GM18517 (cell line): ENCODE measurements around the gene TPRG1L.

Experiments used
- ATAC-seq: cut with Tn5 transposase; IDR thresholded peaks from one replicate; pipeline ENCODE4 v1.9.1; 2021; ENCODE audit warnings: mild to moderate bottlenecking, moderate library complexity; ENCODE audit not compliant: unreplicated experiment

Gene TPRG1L

DNA sequence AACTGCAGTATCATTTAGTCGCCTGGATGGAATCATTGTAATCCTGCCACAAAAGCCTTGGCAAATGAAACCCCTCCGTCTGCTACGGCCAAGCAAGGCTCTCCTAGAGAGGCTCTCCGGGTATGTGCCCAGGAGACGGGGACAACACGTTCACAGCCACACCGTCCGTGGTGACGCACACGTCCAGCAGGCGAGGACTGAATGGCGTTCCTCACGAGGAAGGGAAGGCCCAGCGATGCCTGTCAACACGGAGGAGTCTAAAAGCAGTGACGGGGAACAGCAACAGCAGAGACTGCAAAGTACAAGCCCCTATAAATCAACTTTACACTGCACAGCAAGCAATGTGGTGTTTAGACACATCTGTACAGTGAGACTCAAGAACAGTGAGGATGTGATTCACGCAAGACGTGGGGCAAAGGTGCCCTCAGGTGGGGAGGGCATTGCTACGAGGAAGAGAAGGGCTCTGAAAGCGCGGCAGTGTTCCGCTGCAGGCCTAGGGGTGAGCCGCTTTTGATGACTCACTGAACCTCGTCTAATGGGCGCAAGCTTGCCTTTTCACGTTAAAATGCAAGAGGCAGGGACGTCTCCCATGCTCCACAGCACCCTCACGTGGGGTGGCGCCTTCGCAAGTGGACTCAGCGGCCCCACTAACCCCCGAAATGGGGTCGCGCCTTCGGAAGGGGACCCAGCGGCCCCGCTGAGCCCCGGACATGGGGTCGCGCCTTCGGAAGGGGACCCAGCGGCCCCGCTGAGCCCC lies 18.3 kb downstream of the TPRG1L start:
- no peak for ATAC-seq

GRCh38 chr1:3644273-3644672 lies 19.5 kb downstream of the TPRG1L start:
- no peak for ATAC-seq

DNA sequence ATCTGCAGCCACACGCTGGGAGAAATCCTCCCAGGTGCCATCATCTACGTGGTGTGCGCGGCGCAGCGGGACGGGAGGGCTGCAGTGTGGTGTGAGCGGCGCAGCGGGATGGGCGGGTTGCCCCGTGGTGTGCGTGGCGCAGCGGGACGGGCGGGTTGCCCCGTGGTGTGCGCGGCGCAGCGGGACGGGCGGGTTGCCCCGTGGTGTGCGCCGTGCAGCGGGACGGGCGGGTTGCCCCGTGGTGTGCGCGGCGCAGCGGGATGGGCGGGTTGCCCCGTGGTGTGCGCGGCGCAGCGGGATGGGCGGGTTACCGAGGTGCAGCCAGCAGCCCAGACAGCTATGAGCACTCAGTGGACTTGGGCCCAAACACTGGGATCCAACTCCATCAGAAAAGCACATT lies 20.4 kb downstream of the TPRG1L start:
- ATAC-seq, result no peak

- ATAC-seq, result no peak
These were observed 21.0 kb downstream of the TPRG1L start for GRCh38 chr1:3645666-3646355.

GRCh38 chr1:3646596-3646995 lies 21.8 kb downstream of the TPRG1L start:
- ATAC-seq, result no peak

GRCh38 chr1:3649342-3650247 lies 24.8 kb downstream of the TPRG1L start, which contains the start of gene WRAP73:
Gene WRAP73, minus strand, starts transcription at chr1:3650103. Its CDS starts 104 bp downstream, at chr1:3649999.
- ATAC-seq, result peak; percentile 64

GRCh38 chr1:3650248-3651025 lies 25.6 kb downstream of the TPRG1L start:
- no peak for ATAC-seq

- no peak for ATAC-seq
These were observed 26.5 kb downstream of the TPRG1L start for GRCh38 chr1:3651026-3651929.

- no peak for ATAC-seq
These were observed 27.2 kb downstream of the TPRG1L start, which contains the start of gene TP73 for GRCh38 chr1:3651930-3652547. Gene TP73, plus strand, starts transcription at chr1:3652516. Its CDS starts 29,850 bp downstream, at chr1:3682366.

GRCh38 chr1:3652548-3653285 lies 27.9 kb downstream of the TPRG1L start:
- ATAC-seq, result no peak

- no peak for ATAC-seq
These were observed 28.4 kb downstream of the TPRG1L start for GRCh38 chr1:3653286-3653618.

GRCh38 chr1:3654549-3655281 lies 29.9 kb downstream of the TPRG1L start:
- no peak for ATAC-seq

GRCh38 chr1:3656450-3657095 lies 31.8 kb downstream of the TPRG1L start:
- ATAC-seq, result peak; percentile 70

DNA sequence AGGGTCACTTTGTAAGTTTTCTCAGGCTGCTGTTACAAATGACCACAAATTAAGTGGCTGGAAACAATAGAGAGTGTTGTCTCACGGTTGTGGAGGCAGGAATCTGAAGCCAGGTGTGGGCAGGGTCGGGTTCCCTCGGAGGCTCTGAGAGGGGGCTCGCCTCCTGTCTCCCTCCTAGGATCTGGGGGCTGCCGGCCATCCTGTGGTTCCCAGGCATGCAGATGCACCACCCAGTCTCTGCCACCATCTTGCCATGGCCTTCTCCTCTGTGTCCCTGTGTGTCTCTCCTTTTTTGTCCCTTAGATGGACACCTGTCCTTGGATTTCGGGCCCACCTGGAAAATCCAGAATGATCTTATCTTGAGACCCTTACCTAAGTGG lies 32.3 kb downstream of the TPRG1L start:
- peak; percentile 11 for ATAC-seq

- ATAC-seq, result no peak
These were observed 32.9 kb downstream of the TPRG1L start for GRCh38 chr1:3657578-3658230.

- ATAC-seq, result no peak
These were observed 33.4 kb downstream of the TPRG1L start for GRCh38 chr1:3658231-3658615.

DNA sequence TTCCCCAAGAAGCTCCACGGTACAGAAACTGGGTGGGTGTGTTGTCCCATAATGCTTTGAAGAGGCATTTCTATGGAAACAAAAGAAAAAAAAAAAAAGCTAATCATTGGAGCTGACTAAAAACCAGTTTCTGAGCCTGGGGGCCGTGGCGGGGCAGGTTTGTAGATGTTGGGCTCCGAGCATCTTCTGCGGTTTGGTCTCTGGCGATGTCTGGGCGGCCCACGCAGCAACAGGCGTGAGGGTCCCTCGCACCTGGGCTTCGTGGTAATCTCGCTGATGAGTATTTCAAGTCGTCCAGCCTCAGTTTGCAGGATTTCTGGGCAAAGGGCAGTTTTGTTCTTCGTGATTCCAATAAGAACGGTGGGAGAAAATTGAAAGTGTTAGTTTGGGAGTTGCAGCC lies 34.3 kb downstream of the TPRG1L start:
- ATAC-seq, result no peak
